IMR-90 (cell line): ENCODE data around the gene VAMP8. TPM values are rescaled to one million over a fixed set of nuclear protein-coding genes. Genes with fewer than 3 reads are reported as not detected.

Experiments
- ATAC-seq: fragments of 200-7000 bp; cut with Tn5 transposase; 2 replicates; pipeline ENCODE4 v1.9.1; 2020; ENCODE audit warnings: low read depth, mild to moderate bottlenecking, moderate library complexity
- BruUV-seq: library from RNA; stranded (reverse); fragments of 400-500 nt; replicated peaks from 2 replicates; lab custom pipeline; 2021; lab: Mats Ljungman, UMichigan
- CTCF ChIA-PET: fragments of 300-600 bp; formaldehyde crosslinking; extraction: SDS; loops from one replicate; lab custom pipeline; 2021; ENCODE audit warnings: antibody characterized with exemption; lab: Yijun Ruan, JAX
- POLR2A ChIA-PET: fragments of 300-600 bp; sonication (Branson Sonifier 250); formaldehyde crosslinking; loops from one replicate; lab custom pipeline; 2022; ENCODE audit warnings: antibody characterized with exemption; ENCODE audit not compliant: unreplicated experiment; lab: Charles Lee
- DNase-seq: peaks from one replicate; pipeline ENCODE4 v3.0.0; 2013
- H2AFZ ChIP-seq: replicated peaks from 2 replicates; pipeline ENCODE3; 2013; ENCODE audit warnings: low read length, mild to moderate bottlenecking; ENCODE audit not compliant: poor library complexity
- H2AK5ac ChIP-seq: 2 replicates; pipeline ENCODE4 v1.6.1; 2013; ENCODE audit warnings: low read depth, low read length, inconsistent platforms
- H2AK9ac ChIP-seq: replicated peaks from 2 replicates; pipeline ENCODE3; 2013; ENCODE audit warnings: mild to moderate bottlenecking, low read depth, low read length, moderate library complexity; ENCODE audit not compliant: poor library complexity
- H2BK120ac ChIP-seq: 2 replicates; pipeline ENCODE4 v1.6.1; 2013; ENCODE audit warnings: low read depth, low read length, inconsistent platforms
- H2BK15ac ChIP-seq: 3 replicates; pipeline ENCODE4 v1.6.1; 2013; ENCODE audit warnings: low read depth, low read length, inconsistent platforms
- H2BK20ac ChIP-seq: 2 replicates; pipeline ENCODE4 v1.6.1; 2013; ENCODE audit warnings: low read depth, mild to moderate bottlenecking, inconsistent platforms, low read length, moderate library complexity
- H2BK5ac ChIP-seq: 2 replicates; pipeline ENCODE4 v1.6.1; 2013; ENCODE audit warnings: mild to moderate bottlenecking, low read depth, low read length, inconsistent platforms; ENCODE audit not compliant: poor library complexity, severe bottlenecking
- H3K14ac ChIP-seq: replicated peaks from 2 replicates; pipeline ENCODE4 v1.6.1; 2013; ENCODE audit warnings: low read depth, low read length, inconsistent platforms
- H3K18ac ChIP-seq: 2 replicates; pipeline ENCODE4 v1.6.1; 2013; ENCODE audit warnings: low read depth, low read length, control low read depth
- H3K23ac ChIP-seq: 2 replicates; pipeline ENCODE4 v1.6.1; 2013; ENCODE audit warnings: low read depth, low read length, inconsistent platforms
- H3K27ac ChIP-seq: 2 replicates; pipeline ENCODE4 v1.5.1; 2013; ENCODE audit warnings: mild to moderate bottlenecking, control low read depth, low read length; ENCODE audit not compliant: insufficient read depth
- H3K27me3 ChIP-seq: 2 replicates; pipeline ENCODE4 v1.6.1; 2013; ENCODE audit warnings: low read length; ENCODE audit not compliant: control insufficient read depth, insufficient read depth
- H3K36me3 ChIP-seq: 2 replicates; pipeline ENCODE4 v1.6.1; 2013; ENCODE audit warnings: low read length, mixed read lengths; ENCODE audit not compliant: control insufficient read depth, insufficient read depth
- H3K4ac ChIP-seq: 2 replicates; pipeline ENCODE4 v1.6.1; 2013; ENCODE audit warnings: low read depth, low read length, inconsistent platforms
- H3K4me1 ChIP-seq: 2 replicates; pipeline ENCODE4 v1.6.1; 2013; ENCODE audit warnings: low read length, mixed read lengths; ENCODE audit not compliant: control insufficient read depth, insufficient read depth
- H3K4me2 ChIP-seq: 2 replicates; pipeline ENCODE4 v1.6.1; 2013; ENCODE audit warnings: low read depth, mild to moderate bottlenecking, control low read depth, low read length, moderate library complexity
- H3K4me3 ChIP-seq: 2 replicates; pipeline ENCODE4 v1.5.1; 2013; ENCODE audit warnings: low read depth, mild to moderate bottlenecking, control low read depth, low read length, moderate library complexity; ENCODE audit not compliant: insufficient read depth
- H3K56ac ChIP-seq: 2 replicates; pipeline ENCODE4 v1.6.1; 2013; ENCODE audit warnings: low read length, inconsistent platforms; ENCODE audit not compliant: insufficient read depth; ENCODE audit errors: extremely low read depth
- H3K79me1 ChIP-seq, 2 experiments: 2 replicates each; pipeline ENCODE4 v1.6.1; 2013; ENCODE audit warnings: low read length in 2 of 2, inconsistent platforms in 1 of 2, low read depth in 1 of 2
- H3K9ac ChIP-seq: 2 replicates; pipeline ENCODE4 v1.6.1; 2013; ENCODE audit warnings: low read depth, low read length, control low read depth
- H3K9me1 ChIP-seq: 2 replicates; pipeline ENCODE4 v1.6.1; 2013; ENCODE audit warnings: low read length, inconsistent platforms; ENCODE audit not compliant: insufficient read depth
- H3K9me3 ChIP-seq: 2 replicates; pipeline ENCODE4 v1.6.1; 2013; ENCODE audit warnings: low read length; ENCODE audit not compliant: control insufficient read depth, insufficient read depth
- H4K20me1 ChIP-seq: 2 replicates; pipeline ENCODE4 v1.6.1; 2013; ENCODE audit warnings: low read length, inconsistent platforms; ENCODE audit not compliant: insufficient read depth
- H4K5ac ChIP-seq: 2 replicates; pipeline ENCODE4 v1.6.1; 2013; ENCODE audit warnings: mild to moderate bottlenecking, low read depth, low read length, control low read depth
- H4K8ac ChIP-seq, 2 experiments: 2 replicates each; pipeline ENCODE4 v1.6.1; 2013; ENCODE audit warnings: low read depth in 2 of 2, low read length in 2 of 2, control low read depth in 1 of 2, inconsistent platforms in 1 of 2
- H4K91ac ChIP-seq: 2 replicates; pipeline ENCODE4 v1.6.1; 2013; ENCODE audit warnings: low read depth, low read length, inconsistent platforms; ENCODE audit not compliant: insufficient read depth
- CEBPB ChIP-seq: IDR thresholded peaks from 2 replicates; pipeline ENCODE4 v1.6.1; 2012; ENCODE audit warnings: low read depth, low read length, improper control_type of control experiment
- ELK1 ChIP-seq: fragments of 150-350 bp; IDR thresholded peaks from 2 replicates; pipeline ENCODE4 v1.6.1; 2016; ENCODE audit warnings: low read depth, mild to moderate bottlenecking, low read length, moderate library complexity, borderline replicate concordance
- MAZ ChIP-seq: IDR thresholded peaks from 2 replicates; pipeline ENCODE4 v1.6.1; 2012; ENCODE audit warnings: low read depth, mild to moderate bottlenecking, low read length, improper control_type of control experiment, moderate library complexity, borderline replicate concordance
- MXI1 ChIP-seq: IDR thresholded peaks from 2 replicates; pipeline ENCODE4 v1.6.1; 2012; ENCODE audit warnings: low read depth, mild to moderate bottlenecking, low read length, moderate library complexity, borderline replicate concordance
- SMC3 ChIP-seq: fragments of 150-350 bp; IDR thresholded peaks from 2 replicates; pipeline ENCODE4 v1.6.1; 2016; ENCODE audit warnings: low read depth, mild to moderate bottlenecking, antibody characterized with exemption, low read length, moderate library complexity
- WGBS, 2 experiments: methylation state at CpG; one replicate each; pipeline versions ENCODE4 v1.1.5 to v1.1.7; 2013; ENCODE audit warnings: missing lambda C conversion rate in 2 of 2; ENCODE audit not compliant: insufficient read length in 1 of 2; ENCODE audit errors: extremely low coverage in 2 of 2; 5-methylcytosine and 5-hydroxymethylcytosine counted together
- dilution Hi-C: fragments of 300-500 bp; cut with HindIII; formaldehyde crosslinking; loops from one replicate; pipeline ENCODE4 v1.14.3; 2018; ENCODE audit warnings: low sequenced_read_pairs; ENCODE audit not compliant: unreplicated experiment
- in situ Hi-C: fragments of 300-500 bp; cut with MboI; formaldehyde crosslinking; loops from 3 replicates; pipeline ENCODE4 v1.14.3; 2019; ENCODE audit warnings: low sequenced_read_pairs, inconsistent platforms, mixed read lengths
- intact Hi-C: fragments of 100-400 bp; cut with micrococcal nuclease; formaldehyde crosslinking; loops from 2 replicates; pipeline ENCODE4 v1.10.0; 2022
- polyA plus RNA-seq, 3 experiments: library from polyadenylated mRNA; depleted of rRNA; stranded (reverse); fragments of >200 nt; gene quantifications; 2 replicates each; pipeline ENCODE4 v1.2.3, GENCODE V29; 2012; ENCODE audit warnings: low replicate concordance in 1 of 3
- total RNA-seq: library from RNA; depleted of rRNA; stranded (reverse); fragments of >200 nt; gene quantifications from 2 replicates; pipeline ENCODE4 v1.2.3, GENCODE V29; 2012

The VAMP8 gene
- total and polyA plus RNA-seq, 2 of the 4 experiments (the other 2 are of a cell fraction) = 0.90 to 1.9 TPM

- Histone ChIP-seq H2BK120ac (peak overlapping the region; percentile 91), H3K4me2 (peak overlapping the region; percentile 87), H3K4me1 (peaks cover 28% of the 10 kb centered on the region), H4K8ac (peak overlapping the region; percentile 42 to 90), H3K23ac (peak overlapping the region; percentile 87), H3K9ac (peak overlapping the region; percentile 69), H3K9me3 (no peaks in the 10 kb centered on the region), H3K56ac (no peak overlapping the region; the same call in 1 of the 2 replicates), H3K9me1 (peaks cover 16% of the 10 kb centered on the region), H3K79me1 (peaks cover 6 to 35% of the 10 kb centered on the region in 2 experiments; a peak in 2 of 4 replicates), H4K5ac (peak overlapping the region; percentile 99), H3K4me3 (peak overlapping the region; percentile 50), H3K36me3 (no peaks in the 10 kb centered on the region), H3K14ac (peak overlapping the region; percentile 88), H2BK5ac (peak overlapping the region; percentile 38), H2AFZ (peak overlapping the region; percentile 94), H3K4ac (peak overlapping the region; percentile 95), H2BK20ac (peak overlapping the region; percentile 89), H3K27ac (peak overlapping the region; percentile 72), H4K20me1 (no peaks in the 10 kb centered on the region), H3K27me3 (no peaks in the 10 kb centered on the region), H2AK9ac (peak overlapping the region; percentile 45), H3K18ac (peak overlapping the region; percentile 62), H2AK5ac (peak overlapping the region; percentile 83), H2BK15ac (peak overlapping the region; percentile 73; the same call in 1 of the 3 replicates), H4K91ac (peak overlapping the region; percentile 92)
- dilution Hi-C loops = no loop called here
- TF ChIP-seq CEBPB = peak; percentile 81
- no peak for TF ChIP-seq SMC3
- no peak for TF ChIP-seq ELK1
- no peak for TF ChIP-seq MXI1
- TF ChIP-seq MAZ = no peak
- ATAC-seq = no peak; the same call in 1 of the 2 replicates
- no TSS peak for BruUV-seq
- 40% methylated on average over 1 of the region's 16 CpGs; no CpG with 5 or more reads in 1 of the 2 experiments for WGBS, 2 experiments
- in situ Hi-C loops = no loop called here
- DNase-seq = no peak
- intact Hi-C loops = loop anchor here (2.0 kb wide), 1 partner anchor 23 kb away; the partner anchor contains the start of gene GGCX
- ChIA-PET CTCF (interaction anchor here (0.6 kb wide), 1 partner anchor 14 kb away, joined by 3 read pairs; no protein-coding TSS in a partner anchor), POLR2A (interaction anchor here (0.6 kb wide), 1 partner anchor 280 kb away, joined by 5 read pairs; no protein-coding TSS in a partner anchor)
These were observed 6.4 kb downstream of the VAMP8 start for GRCh38 chr2:85583667-85584353.
